CD4-positive, alpha-beta T cell treated with Interleukin-10 for 1 hour (primary cell): ENCODE results near the gene GATAD2A.

ENCODE experiments used
- DNase-seq: peaks from one replicate; pipeline ENCODE4 v3.0.0-alpha.2; 2020

The GATAD2A gene

GRCh38 chr19:19534556-19535265 is 129.2 kb downstream of the GATAD2A start:
- no peak for DNase-seq

DNA sequence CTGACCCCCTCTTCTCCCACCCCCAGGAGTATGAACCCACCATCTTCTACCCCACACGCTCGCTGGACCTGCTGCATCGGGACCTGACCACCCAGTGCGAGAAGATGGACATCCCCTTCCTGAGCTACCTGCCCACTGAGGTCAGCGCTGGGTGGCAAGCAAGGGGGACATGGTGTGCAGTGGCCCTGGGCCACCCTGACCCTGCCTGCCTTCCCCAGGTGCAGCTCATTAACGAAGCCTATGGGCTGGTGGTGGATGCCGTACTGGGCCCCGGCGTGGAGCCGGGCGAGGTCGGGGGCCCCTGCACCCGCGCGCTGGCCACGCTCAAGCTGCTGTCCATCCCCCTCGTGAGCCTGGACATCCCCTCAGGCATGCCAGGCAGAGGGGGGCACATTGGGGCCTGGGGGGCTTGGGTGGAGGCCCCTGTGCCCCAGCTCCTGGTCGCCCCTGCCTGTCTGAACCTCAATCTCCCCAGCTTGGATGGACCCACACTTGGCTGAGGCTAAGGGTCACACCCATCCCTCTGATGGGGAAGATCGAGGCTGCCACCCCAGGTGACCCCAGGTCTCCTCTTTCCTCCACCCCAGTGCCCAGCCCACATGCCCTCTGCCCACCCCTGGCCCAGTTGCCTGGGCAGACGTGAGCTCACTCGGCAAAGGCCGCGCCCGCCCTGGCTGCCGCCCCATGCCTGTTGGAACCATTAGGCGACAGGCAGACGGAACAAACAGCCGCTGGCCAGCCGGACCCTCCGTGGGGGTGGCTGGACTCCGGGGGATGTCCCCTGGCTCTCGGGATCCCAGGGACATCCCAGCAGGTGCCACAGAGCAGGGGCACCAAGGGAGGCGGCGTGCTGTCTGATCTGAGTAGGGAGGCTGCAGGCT is 130.1 kb downstream of the GATAD2A start:
- DNase-seq: no peak

DNA sequence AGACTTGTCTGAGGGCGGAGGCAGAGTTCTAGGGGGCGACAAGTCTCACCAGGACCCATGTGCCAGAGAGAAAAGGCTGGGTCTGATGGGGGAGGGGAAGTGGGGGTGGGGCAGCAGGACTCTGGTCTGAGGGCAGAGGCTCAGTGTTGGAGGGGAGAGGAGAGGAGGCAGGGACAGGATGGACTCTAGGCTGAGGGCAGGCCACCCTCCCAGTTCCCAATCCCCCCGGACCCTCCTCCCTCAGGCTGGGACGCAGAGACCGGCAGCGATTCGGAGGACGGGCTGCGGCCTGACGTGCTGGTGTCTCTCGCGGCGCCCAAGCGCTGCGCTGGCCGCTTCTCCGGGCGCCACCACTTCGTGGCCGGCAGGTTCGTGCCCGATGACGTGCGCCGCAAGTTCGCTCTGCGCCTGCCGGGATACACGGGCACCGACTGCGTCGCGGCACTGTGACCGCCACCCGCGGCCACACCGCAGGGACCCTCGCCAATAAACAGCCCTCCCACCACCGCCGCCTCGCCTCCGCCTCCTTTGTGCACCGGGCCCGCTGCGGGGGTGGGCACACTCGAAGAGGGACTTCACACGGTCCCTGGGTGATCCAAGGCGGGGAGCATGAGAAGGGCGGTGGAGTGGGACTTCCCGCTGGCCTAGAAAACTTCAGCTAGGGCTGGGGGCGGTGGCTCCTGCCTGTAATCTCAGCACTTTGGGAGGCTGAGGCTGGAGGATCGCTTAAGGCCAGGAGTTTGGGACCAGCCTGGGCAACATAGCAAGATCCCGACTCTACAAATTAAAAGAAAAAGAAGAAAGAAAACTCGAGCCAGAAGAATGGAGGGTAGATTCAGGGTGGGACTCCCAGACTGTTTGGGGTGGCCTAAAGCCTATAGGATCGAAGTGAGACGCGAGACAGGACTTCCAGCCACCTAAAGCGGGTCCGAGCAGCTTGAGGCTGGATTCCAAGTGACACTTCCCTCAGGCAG is 131.9 kb downstream of the GATAD2A start:
- DNase-seq: peak; percentile 44

- peak; percentile 46 for DNase-seq
Measured at GRCh38 chr19:19538061-19538784, 132.7 kb downstream of the GATAD2A start, which contains the start of gene CILP2. Gene CILP2 (plus strand): TSS chr19:19538265. CDS start chr19:19538350, 85 bp downstream.

DNA sequence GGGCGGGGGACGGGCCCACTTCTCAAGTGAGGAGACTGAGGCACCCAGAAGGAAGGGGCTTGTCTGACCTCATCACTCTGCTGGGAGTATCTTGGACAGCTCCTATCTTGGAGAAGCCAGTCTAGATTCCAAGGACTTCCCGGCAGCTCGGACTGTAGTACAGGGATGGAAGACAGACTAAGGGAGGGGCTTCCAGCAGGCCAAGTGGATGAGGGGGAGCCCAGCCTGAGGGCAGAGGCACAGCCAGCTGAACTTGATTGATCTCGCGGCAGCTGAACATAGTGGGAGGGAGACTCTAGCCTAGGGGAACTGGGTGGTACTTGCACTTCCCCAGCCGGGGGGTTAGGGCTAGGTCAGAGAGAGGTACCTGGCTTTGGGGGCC is 133.3 kb downstream of the GATAD2A start:
- DNase-seq: no peak

- DNase-seq: no peak
Measured at GRCh38 chr19:19539698-19540063, 134.2 kb downstream of the GATAD2A start.

DNA sequence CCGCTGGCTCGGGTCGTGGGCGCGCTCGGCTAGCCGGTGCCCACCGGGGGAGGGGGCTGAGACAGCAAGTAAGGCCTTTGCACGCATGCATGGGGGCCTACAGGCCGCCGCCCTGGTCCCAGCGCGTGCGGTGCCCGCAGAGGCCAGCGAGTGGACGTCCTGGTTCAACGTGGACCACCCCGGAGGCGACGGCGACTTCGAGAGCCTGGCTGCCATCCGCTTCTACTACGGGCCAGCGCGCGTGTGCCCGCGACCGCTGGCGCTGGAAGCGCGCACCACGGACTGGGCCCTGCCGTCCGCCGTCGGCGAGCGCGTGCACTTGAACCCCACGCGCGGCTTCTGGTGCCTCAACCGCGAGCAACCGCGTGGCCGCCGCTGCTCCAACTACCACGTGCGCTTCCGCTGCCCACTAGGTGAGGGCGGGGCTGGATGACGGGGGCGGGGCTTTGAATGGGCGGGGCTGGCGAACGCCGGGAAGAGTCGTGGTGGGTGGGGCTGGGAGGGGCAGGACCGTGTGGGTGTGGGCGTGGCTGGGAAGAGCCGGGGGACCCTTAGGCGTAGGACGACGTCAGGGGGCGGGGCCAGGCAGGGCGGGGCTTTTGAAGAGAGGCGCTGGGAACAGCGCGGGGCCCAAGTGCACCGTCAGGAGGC is 134.7 kb downstream of the GATAD2A start:
- peak; percentile 82 for DNase-seq

DNA sequence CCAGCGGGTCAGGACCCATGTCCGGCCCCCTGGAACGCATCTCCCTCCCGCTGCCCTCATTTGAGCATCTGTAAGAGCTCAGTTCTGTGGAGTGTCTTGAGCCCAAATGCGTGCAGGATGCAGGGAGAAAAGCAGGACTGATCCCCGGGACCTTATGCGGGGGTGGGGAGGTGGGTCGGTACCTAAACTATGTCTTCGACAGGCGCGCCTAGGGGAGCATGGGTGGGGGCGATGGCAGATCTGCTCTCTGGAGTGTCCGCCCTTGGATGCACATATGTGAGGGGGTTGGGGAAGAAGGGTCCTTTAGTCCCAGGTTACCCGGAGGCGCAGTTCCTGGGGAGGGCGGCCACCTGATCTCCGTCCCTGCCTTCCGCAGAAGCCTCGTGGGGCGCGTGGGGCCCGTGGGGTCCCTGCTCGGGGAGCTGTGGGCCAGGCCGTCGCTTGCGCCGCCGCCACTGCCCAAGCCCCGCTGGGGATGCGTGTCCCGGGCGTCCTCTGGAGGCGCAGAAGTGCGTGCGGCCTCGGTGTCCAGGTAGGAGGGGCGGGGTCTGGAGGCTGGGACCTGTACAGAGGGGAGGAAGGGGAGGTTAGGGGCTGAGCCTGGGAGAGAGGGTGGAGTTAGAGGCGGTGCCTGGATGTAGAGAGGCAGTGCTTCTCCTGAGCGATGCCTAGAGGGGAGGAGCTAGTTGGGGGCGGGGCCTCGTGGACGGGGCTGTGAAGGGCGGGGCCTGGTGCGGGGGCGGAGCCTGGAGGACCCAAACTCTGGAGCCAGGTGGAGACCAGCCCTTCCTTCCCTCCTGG is 135.4 kb downstream of the GATAD2A start:
- DNase-seq: peak; percentile 86

DNA sequence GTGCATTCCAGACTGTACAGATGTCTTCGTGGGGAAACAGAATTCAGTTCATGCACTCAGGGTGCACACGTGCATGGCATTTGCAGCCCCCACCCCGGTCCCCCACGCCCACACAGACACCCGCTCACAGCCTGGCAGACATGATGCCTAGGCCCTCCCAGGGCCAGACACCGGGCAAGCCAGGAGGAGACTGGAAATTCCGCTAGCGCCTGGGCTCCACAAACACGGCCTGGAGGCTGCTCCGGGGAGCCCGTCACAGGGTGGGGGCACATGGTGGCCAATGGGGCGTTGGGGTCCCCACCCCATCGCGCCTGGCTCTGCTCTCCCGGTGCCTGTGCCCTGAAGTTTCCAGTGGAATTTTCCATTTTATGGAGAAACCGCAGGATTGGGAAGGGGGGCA is 136.1 kb downstream of the GATAD2A start:
- no peak for DNase-seq

DNA sequence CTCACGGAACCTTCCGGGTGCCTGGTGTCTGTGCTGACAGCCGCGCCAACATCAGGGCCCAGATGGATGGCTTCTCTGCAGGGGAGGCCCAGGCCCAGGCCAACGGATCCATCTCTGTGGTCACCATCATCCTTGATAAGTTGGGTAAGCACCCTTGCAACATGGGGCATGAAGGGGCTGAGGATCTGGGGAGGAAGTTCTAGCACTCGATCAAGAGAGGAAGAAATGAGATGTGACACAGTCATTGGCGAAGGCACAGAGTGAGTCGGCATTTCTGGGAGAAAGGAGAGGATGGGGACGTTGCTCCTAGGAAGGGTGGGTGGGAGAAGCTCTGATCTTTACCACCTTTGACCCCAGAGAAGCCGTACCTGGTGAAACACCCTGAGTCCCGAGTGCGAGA is 137.0 kb downstream of the GATAD2A start:
- no peak for DNase-seq

GRCh38 chr19:19543101-19543500 is 137.6 kb downstream of the GATAD2A start:
- no peak for DNase-seq

DNA sequence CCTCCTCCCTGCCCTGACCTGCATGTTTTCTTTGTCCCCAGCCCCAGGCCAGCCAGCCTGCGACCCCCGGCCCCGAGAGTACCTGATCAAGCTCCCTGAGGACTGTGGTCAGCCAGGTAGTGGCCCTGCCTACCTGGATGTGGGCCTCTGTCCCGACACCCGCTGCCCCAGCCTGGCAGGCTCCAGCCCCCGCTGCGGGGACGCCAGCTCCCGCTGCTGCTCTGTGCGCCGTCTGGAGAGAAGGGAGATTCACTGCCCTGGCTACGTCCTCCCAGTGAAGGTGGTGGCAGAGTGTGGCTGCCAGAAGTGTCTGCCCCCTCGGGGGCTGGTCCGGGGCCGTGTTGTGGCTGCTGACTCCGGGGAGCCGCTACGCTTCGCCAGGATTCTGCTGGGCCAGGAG is 138.2 kb downstream of the GATAD2A start:
- DNase-seq: no peak

DNA sequence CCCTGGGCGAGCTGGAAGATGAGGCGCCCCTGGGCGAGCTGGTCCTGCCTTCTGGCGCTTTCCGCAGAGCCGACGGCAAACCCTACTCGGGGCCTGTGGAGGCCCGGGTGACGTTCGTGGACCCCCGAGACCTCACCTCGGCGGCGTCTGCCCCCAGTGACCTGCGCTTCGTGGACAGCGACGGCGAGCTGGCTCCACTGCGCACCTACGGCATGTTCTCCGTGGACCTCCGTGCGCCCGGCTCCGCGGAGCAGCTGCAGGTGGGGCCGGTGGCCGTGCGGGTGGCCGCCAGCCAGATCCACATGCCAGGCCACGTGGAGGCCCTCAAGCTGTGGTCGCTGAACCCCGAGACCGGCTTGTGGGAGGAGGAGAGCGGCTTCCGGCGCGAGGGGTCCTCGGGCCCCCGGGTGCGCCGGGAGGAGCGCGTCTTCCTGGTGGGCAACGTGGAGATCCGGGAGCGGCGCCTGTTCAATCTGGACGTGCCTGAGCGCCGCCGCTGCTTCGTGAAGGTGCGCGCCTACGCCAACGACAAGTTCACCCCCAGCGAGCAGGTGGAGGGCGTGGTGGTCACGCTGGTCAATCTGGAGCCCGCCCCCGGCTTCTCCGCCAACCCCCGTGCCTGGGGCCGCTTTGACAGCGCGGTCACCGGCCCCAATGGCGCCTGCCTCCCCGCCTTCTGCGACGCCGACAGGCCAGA is 138.9 kb downstream of the GATAD2A start:
- DNase-seq: no peak

- no peak for DNase-seq
Measured at GRCh38 chr19:19544954-19545591, 139.6 kb downstream of the GATAD2A start.

DNA sequence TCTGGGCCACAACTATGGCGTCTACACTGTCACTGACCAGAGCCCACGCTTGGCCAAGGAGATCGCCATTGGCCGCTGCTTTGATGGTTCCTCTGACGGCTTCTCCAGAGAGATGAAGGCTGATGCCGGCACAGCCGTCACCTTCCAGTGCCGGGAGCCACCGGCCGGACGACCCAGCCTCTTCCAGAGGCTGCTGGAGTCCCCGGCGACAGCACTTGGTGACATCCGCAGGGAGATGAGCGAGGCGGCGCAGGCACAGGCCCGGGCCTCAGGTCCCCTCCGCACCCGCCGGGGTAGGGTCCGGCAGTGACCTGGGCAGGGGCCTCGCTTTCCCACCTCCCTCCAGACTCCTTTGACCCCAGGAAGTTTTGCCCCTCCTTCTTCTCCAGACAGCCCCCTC is 140.2 kb downstream of the GATAD2A start:
- DNase-seq: no peak

GRCh38 chr19:19546751-19547162 is 141.3 kb downstream of the GATAD2A start:
- no peak for DNase-seq

- no peak for DNase-seq
Measured at GRCh38 chr19:19547674-19548336, 142.3 kb downstream of the GATAD2A start.

DNA sequence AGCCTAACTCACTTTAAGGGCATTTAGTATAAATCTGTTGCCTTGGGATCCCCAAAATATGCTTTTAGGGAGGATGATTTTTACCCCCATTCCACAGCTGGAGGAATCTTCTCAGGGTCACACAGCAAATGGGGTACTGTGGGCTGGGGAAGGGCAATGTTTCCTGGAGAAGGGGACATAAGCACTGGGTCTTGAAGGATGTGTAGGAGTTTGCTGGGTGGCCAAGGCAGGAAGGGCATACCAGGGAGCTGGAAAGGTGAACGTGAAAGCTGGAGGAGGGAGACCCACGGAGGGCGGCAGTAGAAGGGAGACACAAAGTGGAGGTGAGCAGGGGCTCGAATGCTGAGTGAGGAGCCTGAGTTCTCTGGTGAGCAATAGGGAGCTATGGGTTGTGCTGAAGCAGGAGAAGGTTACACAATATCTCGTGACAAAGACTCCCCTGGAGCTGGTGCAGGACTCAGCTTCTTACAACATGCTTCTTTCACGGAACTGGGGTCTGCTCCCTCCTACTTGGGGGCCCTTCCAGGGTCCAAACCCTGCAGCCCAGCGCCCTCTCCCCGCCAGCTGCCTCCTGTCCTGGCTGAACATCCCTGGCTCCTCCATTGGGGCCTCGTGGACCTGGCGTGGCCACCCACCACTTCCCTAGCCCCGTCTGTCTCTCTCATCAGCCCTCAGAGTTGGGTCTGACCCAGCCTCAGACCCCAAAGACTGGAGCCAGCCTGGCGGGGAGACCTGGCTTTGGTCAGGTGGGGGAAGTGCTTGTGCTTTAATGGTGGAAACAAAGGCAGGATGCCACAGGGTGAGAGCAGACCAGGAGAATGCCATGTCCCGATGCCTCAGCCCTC is 143.7 kb downstream of the GATAD2A start:
- DNase-seq: no peak
